SU-DHL-6 (cell line): ENCODE measurements around the gene PAQR6.

ENCODE experiments used
- CTCF ChIP-seq: fragments of 200-600 bp; sonication (generic); IDR thresholded peaks from one replicate; pipeline ENCODE4 v1.5.1; 2017; ENCODE audit warnings: antibody characterized with exemption, mild to moderate bottlenecking, low read length, moderate library complexity; ENCODE audit not compliant: insufficient read depth, poor library complexity, severe bottlenecking
- EZH2phosphoT487 ChIP-seq: fragments of 200-600 bp; sonication (generic), shearing (Covaris generic); conservative IDR thresholded peaks from 2 replicates; pipeline ENCODE4 v1.6.1; 2018; ENCODE audit warnings: mild to moderate bottlenecking, antibody characterized with exemption, low read length, moderate library complexity, mixed read lengths

- no peak for TF ChIP-seq CTCF
- TF ChIP-seq EZH2phosphoT487, result no peak
Measured at GRCh38 chr1:156281281-156281680, 33.4 kb upstream of the PAQR6 start.
